ENCODE results near the gene NCSTN.

The NCSTN gene

DNA sequence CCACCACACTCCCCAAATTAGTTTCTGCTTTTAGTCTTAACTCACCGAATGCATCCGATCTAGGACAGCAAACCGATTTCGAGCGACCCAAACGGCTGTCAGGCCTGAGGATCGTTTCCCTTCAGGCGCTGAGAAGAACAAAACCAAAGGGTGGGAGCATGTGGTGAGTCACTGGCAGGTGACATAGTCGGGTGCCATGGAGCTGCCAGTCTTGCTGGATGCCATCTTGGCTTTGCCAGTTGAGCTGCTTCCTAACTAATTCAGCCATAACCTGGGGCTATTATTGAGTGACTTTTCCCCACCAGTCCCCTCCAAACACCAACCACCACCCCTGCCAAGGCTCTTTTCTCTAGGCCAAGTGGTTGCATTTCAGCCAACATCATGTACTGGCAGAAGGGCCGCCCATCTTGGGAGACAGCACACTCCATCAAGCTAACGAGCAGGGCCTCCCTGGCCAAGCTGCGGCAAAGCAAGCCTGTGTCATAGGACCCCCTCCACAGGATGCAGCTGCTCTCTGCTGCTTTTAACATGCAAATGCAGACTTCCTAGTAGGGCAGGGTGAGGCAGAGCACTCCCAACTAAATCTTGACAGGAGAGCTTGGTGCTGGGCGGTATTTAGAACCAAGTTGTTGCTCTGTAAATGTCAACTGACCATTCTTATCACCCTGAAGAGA lies 35.9 kb upstream of the NCSTN start:
- no peak overlapping the region for H3K9ac ChIP-seq (ENCODE audit: low read length)
- no peaks in the 10 kb centered on the region for H3K79me2 ChIP-seq (ENCODE audit: insufficient read depth, low read length)
- H3K9me3 ChIP-seq (ENCODE audit: insufficient read depth, low read length), result no peaks in the 10 kb centered on the region
- TF ChIP-seq CTCF (IDR thresholded peaks at IDR 0.05; ENCODE audit: insufficient read depth, low read length, poor library complexity, severe bottlenecking), result no peak
- no peak for TF ChIP-seq EZH2phosphoT487 (conservative IDR thresholded peaks at IDR 0.05; ENCODE audit: low read length)
- H4K20me1 ChIP-seq (ENCODE audit: low read depth, low read length), result no peaks in the 10 kb centered on the region
- no peaks in the 10 kb centered on the region for H3F3A ChIP-seq (ENCODE audit: insufficient read depth)
- no peaks in the 10 kb centered on the region for H3K9me2 ChIP-seq (replicated peaks; ENCODE audit: insufficient read depth, low read length)
- peaks cover 45% of the 10 kb centered on the region; the same call in 1 of the 2 replicates for H3K36me3 ChIP-seq (ENCODE audit: low read length)
- no peak overlapping the region for H3K4me3 ChIP-seq (ENCODE audit: insufficient read depth, low read length, poor library complexity, severe bottlenecking)
- no peak overlapping the region for H3K4me2 ChIP-seq (ENCODE audit: low read depth, low read length, poor library complexity, severe bottlenecking)
- H3K27me3 ChIP-seq (ENCODE audit: low read length), result no peaks in the 10 kb centered on the region
- no peak overlapping the region for H2AFZ ChIP-seq (ENCODE audit: low read depth, low read length, severe bottlenecking)
- no peak overlapping the region for H3K27ac ChIP-seq (ENCODE audit: low read depth, low read length)

DNA sequence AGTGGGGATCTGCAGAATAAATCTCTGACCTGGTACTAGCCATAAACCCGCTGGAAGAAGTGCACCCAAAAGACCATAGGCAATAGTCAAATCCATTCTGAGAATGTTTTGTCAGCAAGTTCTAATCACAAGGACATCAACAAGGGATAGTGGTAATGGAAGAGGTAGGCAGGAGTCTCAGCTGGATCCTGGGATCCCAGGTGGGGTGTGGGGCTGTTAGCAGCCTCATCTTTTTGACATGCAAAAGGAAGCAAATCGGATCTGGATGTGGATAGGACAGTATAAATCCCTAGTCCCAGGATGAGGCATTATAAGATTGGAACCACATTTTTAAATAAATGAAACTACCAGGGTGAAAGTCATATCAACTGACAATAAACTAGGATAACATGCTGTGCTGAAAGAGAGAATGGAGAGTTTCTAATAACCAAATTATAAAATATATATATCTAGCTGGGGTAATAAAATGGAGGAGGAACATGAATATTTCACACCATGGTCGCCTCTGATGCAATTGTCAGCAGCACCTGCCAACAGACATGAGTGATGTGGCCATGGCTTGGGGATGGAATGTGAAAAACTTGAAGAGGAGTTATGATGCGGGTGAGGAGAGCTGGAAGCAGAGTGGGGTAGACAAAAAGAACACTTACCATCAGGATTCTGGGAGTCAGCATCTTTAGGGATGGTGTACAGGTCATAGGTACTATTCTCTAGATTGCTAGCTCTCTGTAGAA lies 34.6 kb upstream of the NCSTN start:
- Histone ChIP-seq H3K9me2 (replicated peaks; ENCODE audit: insufficient read depth, low read length) (no peaks in the 10 kb centered on the region), H3K4me2 (ENCODE audit: low read depth, low read length, poor library complexity, severe bottlenecking) (no peak overlapping the region), H3K9ac (ENCODE audit: low read length) (no peak overlapping the region), H3K79me2 (ENCODE audit: insufficient read depth, low read length) (no peaks in the 10 kb centered on the region), H3K9me3 (ENCODE audit: insufficient read depth, low read length) (no peaks in the 10 kb centered on the region), H3F3A (ENCODE audit: insufficient read depth) (no peaks in the 10 kb centered on the region), H2AFZ (ENCODE audit: low read depth, low read length, severe bottlenecking) (no peak overlapping the region), H3K36me3 (ENCODE audit: low read length) (peaks cover 46% of the 10 kb centered on the region; the same call in 1 of the 2 replicates), H3K27ac (ENCODE audit: low read depth, low read length) (no peak overlapping the region), H3K4me3 (ENCODE audit: insufficient read depth, low read length, poor library complexity, severe bottlenecking) (no peak overlapping the region), H4K20me1 (ENCODE audit: low read depth, low read length) (no peaks in the 10 kb centered on the region), H3K27me3 (ENCODE audit: low read length) (no peaks in the 10 kb centered on the region)
- no peak for TF ChIP-seq EZH2phosphoT487 (conservative IDR thresholded peaks at IDR 0.05; ENCODE audit: low read length)
- no peak for TF ChIP-seq CTCF (IDR thresholded peaks at IDR 0.05; ENCODE audit: insufficient read depth, low read length, poor library complexity, severe bottlenecking)

GRCh38 chr1:160309185-160309557 lies 34.0 kb upstream of the NCSTN start:
- no peak overlapping the region for H2AFZ ChIP-seq (ENCODE audit: low read depth, low read length, severe bottlenecking)
- H3K36me3 ChIP-seq (ENCODE audit: low read length), result peaks cover 45% of the 10 kb centered on the region; the same call in 1 of the 2 replicates
- no peaks in the 10 kb centered on the region for H3K79me2 ChIP-seq (ENCODE audit: insufficient read depth, low read length)
- no peak overlapping the region for H3K4me2 ChIP-seq (ENCODE audit: low read depth, low read length, poor library complexity, severe bottlenecking)
- no peak overlapping the region for H3K27ac ChIP-seq (ENCODE audit: low read depth, low read length)
- no peaks in the 10 kb centered on the region for H3K9me3 ChIP-seq (ENCODE audit: insufficient read depth, low read length)
- no peak for TF ChIP-seq EZH2phosphoT487 (conservative IDR thresholded peaks at IDR 0.05; ENCODE audit: low read length)
- no peak for TF ChIP-seq CTCF (IDR thresholded peaks at IDR 0.05; ENCODE audit: insufficient read depth, low read length, poor library complexity, severe bottlenecking)
- H3K4me3 ChIP-seq (ENCODE audit: insufficient read depth, low read length, poor library complexity, severe bottlenecking), result no peak overlapping the region
- H3K27me3 ChIP-seq (ENCODE audit: low read length), result no peaks in the 10 kb centered on the region
- no peak overlapping the region for H3K9ac ChIP-seq (ENCODE audit: low read length)
- H4K20me1 ChIP-seq (ENCODE audit: low read depth, low read length), result no peaks in the 10 kb centered on the region
- no peaks in the 10 kb centered on the region for H3F3A ChIP-seq (ENCODE audit: insufficient read depth)
- no peaks in the 10 kb centered on the region for H3K9me2 ChIP-seq (replicated peaks; ENCODE audit: insufficient read depth, low read length)
